ENCODE results near the gene MAP3K14.

The MAP3K14 gene

GRCh38 chr17:45338996-45339535 lies 22.2 kb upstream of the MAP3K14 start:
- no peak for DNase-seq (ENCODE audit: low spot score)

DNA sequence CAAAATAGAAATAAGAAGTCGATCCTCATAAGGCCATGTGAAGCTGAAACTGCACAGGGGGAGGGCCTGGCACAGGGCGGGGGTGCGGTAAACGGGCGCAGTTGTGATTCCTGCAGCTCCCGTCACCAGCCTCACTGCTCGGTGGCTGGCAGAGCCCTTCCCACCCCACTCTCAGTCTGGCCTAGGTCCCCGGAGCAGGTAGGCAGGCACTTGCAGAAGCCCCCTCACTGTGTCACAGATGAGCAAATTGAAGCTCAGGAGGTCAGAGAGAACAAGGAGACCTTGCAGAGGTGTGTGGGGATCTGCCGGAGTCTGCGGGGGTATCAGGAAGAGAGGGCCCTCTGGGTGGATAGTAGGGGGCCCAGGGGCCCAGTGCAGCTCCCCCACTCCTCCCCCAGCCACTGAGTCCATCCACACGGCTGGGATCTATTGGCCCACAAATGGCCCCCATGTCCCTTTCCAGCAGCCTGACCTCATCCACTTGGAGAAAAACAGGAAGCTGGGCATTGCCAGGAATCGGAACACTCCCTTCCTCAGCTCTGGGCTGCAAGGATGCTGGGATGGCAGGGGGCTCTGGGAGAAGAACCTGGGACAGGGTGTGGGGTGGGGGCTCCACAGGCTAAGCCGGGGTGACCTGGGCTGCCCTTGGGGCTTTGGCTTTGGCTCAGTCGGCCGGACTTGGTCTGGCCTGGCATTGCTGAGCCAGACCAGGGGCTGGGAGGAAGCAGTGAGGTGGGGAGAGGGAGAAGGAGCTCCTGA lies 21.4 kb upstream of the MAP3K14 start:
- DNase-seq (ENCODE audit: low spot score): no peak

GRCh38 chr17:45336390-45337182 lies 19.8 kb upstream of the MAP3K14 start:
- DNase-seq (ENCODE audit: low spot score): no peak

- no peak for DNase-seq (ENCODE audit: low spot score)
Observed at GRCh38 chr17:45335721-45336120, 18.9 kb upstream of the MAP3K14 start.

DNA sequence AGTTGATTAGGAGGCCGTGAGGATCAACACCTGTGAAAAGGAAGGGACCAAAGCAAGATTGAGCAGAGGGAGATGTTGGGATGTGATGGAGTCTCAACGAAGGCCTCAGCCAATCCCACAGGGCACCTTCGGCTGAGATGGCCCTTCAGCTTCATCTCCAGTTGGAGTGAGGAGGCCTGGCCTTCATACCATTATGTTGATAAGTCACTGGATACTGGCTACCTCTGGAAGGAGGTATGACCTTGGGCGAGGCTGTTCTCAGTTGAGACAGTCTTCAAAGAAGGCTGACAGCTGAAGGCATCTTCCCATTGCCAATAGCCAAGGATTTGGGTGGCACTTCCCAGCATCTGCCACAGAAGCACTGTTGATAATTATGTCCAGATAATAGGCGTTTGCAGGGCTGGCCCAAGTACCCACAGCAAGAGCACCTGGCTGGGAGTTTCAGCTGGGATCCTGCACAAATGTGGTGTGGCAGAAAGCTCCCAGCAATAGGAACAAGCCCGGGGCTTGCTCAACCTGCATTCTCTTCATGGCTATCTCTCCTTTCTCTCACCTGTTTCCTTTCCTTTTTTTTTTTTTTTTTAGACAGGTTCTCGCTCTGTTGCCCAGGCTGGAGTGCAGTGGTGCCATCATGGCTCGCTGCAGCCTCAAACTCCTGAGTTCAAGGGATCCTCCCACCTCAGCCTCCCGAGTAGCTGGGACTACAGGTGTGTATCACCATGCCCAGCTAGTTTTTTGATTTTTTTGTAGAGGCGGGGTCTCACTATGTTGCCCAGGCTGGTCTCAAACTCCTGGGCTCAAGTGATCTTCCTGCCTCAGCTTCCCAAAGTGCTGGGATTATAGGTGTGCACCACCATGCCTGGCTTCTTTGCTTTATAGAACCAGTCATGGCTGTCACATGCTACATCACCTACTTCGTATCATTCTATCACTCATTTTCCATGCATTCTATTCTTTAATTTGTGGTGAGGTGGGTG lies 18.2 kb upstream of the MAP3K14 start:
- no peak for DNase-seq (ENCODE audit: low spot score)

DNA sequence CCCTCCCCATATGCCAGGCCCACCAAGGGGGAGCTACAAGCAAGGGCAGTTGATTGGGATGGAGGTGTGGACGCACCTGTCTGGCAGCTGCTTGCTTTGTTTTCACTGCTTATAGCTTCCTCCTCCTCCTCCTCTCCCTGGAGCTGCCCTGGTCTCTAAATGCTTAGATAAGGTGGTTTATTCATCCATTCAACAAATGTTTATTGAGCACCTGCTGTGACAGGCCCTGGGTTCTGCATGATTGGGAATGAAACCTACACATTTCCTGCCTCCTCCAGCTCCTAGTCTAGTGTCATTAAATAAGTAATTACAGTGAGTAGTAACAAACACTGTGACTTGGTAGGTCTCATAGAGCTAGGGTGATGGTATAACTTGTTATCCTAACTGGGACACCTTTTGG lies 17.4 kb upstream of the MAP3K14 start:
- DNase-seq (ENCODE audit: low spot score): no peak

DNA sequence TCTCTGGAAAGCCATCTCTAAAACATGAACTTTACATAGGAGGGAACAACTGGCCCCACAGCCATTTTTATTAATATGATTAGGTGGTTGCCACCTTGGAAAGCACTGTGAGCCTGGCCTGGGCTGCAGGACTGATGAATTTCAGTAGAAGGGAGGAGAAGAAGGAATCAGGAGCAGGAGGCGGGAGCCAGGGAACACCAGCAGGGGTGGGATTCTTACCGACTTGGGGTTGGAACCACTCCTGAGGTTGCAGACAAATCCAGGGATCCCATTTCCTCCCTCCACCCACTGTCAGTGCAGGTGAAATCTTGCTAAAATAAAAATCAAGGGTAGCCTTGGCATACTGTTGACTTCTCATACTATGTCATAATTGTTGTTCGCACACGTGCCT lies 16.9 kb upstream of the MAP3K14 start:
- no peak for DNase-seq (ENCODE audit: low spot score)

DNA sequence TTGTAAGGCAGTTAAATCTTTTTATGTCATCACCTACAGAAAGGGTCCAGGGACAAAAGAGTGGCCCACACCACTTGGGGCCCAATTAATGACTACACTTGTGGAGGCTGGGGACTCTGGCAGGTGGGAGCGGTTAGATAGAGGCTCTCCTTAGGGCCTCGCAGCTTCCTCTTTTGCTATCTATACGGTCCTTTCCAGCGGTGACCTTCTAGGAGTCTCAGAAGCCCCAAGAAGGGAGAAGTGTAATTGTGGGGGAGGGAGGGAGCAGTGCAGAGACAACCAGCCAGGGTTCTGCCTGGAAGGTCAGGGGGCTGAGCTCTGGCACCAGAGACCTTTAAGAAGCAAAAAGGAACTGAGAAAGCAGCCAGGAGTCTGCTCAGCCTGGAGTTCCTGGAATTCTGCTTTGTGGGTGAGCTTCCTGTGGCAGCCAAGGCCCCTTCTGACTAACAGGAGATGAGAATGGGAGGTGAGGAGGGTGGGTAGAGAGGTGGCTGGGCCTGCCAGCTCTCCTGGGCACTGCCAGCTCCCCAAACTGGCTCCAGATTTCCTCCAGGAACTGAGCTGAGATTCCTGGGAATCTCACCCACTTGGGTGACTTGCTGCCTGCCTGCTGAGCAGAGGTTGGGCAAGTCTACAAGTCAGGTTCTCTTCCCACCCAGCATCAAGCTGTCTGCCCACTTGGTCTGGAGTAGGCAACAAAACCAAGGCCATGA lies 16.3 kb upstream of the MAP3K14 start:
- no peak for DNase-seq (ENCODE audit: low spot score)

DNA sequence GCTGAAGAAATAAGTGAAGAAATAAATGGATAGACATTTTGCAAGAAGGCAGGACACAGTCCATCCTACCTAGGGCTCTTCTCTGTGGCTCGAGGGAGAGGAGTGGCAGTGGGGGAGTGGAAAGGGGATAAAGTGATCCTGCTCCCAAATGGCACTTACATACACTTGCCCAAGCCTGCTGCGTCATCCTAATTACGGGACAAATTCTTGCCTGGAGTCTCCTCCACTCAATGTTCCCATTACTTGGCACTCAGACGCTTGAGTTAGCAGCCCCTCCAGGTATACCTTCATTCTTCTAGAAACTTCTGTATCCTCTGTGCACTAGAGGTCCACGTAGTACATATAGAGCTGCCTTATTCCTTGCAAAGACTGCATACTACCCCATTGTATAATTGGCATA lies 15.7 kb upstream of the MAP3K14 start:
- DNase-seq (ENCODE audit: low spot score): no peak

DNA sequence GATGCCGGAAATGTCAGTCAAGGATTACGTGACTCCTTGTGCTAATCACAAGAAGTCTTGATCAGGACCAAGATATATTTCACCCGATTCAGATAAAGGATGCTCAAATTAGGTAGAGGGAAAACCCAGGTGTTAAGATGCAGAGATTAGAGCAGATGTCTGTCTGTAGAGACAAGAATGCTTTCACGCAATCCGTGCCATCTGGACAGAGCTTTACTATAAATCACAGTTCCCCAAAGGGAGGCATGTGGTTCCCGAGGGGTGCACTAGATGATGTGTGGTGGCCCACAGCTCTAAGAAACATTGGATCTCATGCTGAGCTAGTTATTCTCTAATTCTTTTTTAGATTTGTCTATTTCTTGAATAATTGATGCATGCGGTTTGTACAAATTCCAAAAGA lies 9.8 kb upstream of the MAP3K14 start:
- no peak for DNase-seq (ENCODE audit: low spot score)

- DNase-seq (ENCODE audit: low spot score): no peak
Observed at GRCh38 chr17:45325810-45326209, 9.0 kb upstream of the MAP3K14 start.

DNA sequence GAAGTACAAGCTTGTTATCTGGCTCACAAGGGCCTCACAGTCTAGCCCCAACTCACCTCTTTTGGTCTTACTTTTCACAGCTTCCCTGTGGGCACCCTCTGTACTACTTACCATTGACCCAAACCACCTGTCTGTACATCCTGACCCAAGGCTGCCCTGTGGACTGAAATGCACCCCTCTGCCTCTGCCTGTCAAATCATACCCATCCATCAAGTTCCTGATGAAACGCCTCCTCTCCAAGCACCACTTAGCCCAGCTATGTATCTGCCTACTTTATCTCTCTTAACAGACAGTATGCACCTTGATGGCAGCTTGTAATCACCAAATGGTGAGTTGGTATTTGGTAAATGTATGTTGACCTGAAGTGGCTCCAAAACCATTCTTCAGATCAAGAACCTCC lies 7.5 kb upstream of the MAP3K14 start:
- no peak for DNase-seq (ENCODE audit: low spot score)

- no peak for DNase-seq (ENCODE audit: low spot score)
Observed at GRCh38 chr17:45322168-45322567, 5.3 kb upstream of the MAP3K14 start.

GRCh38 chr17:45320931-45321461 lies 4.2 kb upstream of the MAP3K14 start:
- DNase-seq (ENCODE audit: low spot score): no peak

- DNase-seq (ENCODE audit: low spot score): no peak
Observed at GRCh38 chr17:45320349-45320930, 3.6 kb upstream of the MAP3K14 start.

- no peak for DNase-seq (ENCODE audit: low spot score)
Observed at GRCh38 chr17:45319239-45319703, 2.5 kb upstream of the MAP3K14 start.

DNA sequence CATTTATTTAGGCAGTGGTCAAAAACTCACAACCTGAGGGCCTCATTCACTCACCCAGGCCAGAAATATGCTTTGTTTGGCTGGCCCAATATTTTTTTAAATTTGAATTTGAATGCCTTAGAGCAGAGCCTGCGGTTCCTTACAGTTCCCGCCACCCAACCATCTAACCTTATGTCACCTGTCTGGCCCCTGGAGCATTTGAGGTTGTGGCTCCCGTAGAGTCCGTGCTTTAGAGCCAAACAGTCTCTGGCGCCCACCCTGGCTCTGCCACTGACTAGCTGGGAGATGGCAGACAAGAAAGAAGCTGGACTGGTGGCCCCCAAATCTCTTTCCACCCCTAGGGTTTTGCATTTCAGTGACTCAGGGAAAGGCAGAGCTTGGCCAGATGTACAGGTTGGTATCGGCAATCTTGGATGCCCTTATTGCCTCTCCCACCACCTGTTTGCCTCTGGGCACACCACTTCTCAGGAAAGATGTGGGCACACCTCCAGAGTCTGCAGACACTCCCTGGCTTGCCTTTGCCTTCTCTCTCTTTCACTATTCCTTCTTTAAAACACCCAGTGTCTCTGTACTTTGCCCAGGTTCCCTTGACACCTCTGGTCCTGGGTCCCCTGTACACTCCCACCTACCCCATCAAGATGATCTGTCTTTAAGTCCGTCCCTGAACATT lies 1.9 kb upstream of the MAP3K14 start:
- no peak for DNase-seq (ENCODE audit: low spot score)

GRCh38 chr17:45317111-45317928 lies 500 bp upstream of the MAP3K14 start:
- DNase-seq (ENCODE audit: low spot score): peak; percentile 99
